ENCODE measurements around the gene SMIM1.

DNA sequence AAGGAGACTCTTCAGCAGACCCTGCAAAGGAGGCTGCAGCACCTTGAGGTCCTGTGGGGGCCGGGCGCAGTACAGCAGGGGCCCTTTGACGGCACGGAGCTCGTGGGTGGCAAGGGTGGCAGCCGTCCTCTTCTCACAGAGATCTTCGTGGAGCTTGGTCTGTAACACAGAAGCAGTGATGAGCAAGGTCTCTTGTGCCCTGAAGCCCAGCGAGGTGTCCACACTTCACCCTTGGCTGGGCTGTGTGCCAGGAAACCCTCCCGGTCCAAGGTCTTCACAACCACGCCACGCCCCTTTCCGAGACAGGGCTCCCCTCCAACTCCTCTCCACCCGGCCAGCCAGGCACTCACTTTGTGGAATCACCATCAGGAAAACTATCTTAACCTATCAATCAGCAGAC lies 12.5 kb downstream of the SMIM1 start:
- TF ChIP-seq, protein P1, sequence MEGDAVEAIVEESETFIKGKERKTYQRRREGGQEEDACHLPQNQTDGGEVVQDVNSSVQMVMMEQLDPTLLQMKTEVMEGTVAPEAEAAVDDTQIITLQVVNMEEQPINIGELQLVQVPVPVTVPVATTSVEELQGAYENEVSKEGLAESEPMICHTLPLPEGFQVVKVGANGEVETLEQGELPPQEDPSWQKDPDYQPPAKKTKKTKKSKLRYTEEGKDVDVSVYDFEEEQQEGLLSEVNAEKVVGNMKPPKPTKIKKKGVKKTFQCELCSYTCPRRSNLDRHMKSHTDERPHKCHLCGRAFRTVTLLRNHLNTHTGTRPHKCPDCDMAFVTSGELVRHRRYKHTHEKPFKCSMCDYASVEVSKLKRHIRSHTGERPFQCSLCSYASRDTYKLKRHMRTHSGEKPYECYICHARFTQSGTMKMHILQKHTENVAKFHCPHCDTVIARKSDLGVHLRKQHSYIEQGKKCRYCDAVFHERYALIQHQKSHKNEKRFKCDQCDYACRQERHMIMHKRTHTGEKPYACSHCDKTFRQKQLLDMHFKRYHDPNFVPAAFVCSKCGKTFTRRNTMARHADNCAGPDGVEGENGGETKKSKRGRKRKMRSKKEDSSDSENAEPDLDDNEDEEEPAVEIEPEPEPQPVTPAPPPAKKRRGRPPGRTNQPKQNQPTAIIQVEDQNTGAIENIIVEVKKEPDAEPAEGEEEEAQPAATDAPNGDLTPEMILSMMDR (IDR thresholded peaks at IDR 0.05), result no peak
- no peak for TF ChIP-seq POLR2A (IDR thresholded peaks at IDR 0.05)
